HCT116 (cell line): ENCODE data around the gene C1orf50. TPM values are rescaled to one million over a fixed set of nuclear protein-coding genes. Genes with fewer than 3 reads are reported as not detected.

Source experiments
- ATAC-seq: fragments of 200-7000 bp; cut with Tn5 transposase; 2 replicates; pipeline ENCODE4 v1.9.1; 2020; ENCODE audit warnings: mild to moderate bottlenecking, moderate library complexity
- BruUV-seq: library from RNA; stranded (reverse); fragments of 400-500 nt; replicated peaks from 2 replicates; lab custom pipeline; 2021; lab: Mats Ljungman, UMichigan
- CTCF ChIA-PET: fragments of 300-600 bp; sonication (Branson Sonifier 250); formaldehyde crosslinking; loops from one replicate; lab custom pipeline; 2021; ENCODE audit warnings: antibody characterized with exemption; lab: Charles Lee
- POLR2A ChIA-PET: fragments of 300-600, 350-600 bp; sonication (Branson Sonifier 250); formaldehyde crosslinking; loops from one replicate; lab custom pipeline; 2021; ENCODE audit warnings: antibody characterized with exemption; lab: Charles Lee
- RAD21 ChIA-PET, 2 experiments: fragments of 300-600 bp; sonication (Branson Sonifier 250); formaldehyde crosslinking; loops; one replicate each; lab custom pipeline; 2023; ENCODE audit warnings: low total read pairs in 2 of 2; ENCODE audit not compliant: uncharacterized antibody in 2 of 2, unreplicated experiment in 2 of 2, low non-redundant PET in 1 of 2; lab: Charles Lee
- DNase-seq: peaks from one replicate; pipeline ENCODE4 v3.0.0-alpha.2; 2010; ENCODE audit warnings: low read depth, low spot score
- H2AFZ ChIP-seq: fragments of 200-600 bp; shearing (Covaris generic), sonication (generic); 2 replicates; pipeline ENCODE4 v1.6.1; 2017; ENCODE audit warnings: low read depth, mixed run types, mixed read lengths, antibody characterized with exemption, low read length; ENCODE audit not compliant: poor library complexity, severe bottlenecking
- H3K27ac ChIP-seq: 2 replicates; pipeline ENCODE4 v1.5.1; 2012; ENCODE audit warnings: low read depth, low read length
- H3K27me3 ChIP-seq: fragments of 200-600 bp; sonication (generic); 2 replicates; pipeline ENCODE4 v1.6.1; 2016; ENCODE audit warnings: mixed run types, low read length, mixed read lengths; ENCODE audit not compliant: insufficient read depth
- H3K36me3 ChIP-seq, 2 experiments: fragments of 200-500 bp in 1 of 2; fragments of 200-600 bp in 1 of 2; sonication (Bioruptor generic) in 1 of 2; sonication (generic) in 1 of 2; 2 replicates each; pipeline versions ENCODE4 v1.5.1 to v1.6.1; 2014 to 2016; ENCODE audit warnings: low read length in 2 of 2, inconsistent platforms in 1 of 2, mixed read lengths in 1 of 2, mixed run types in 1 of 2; ENCODE audit not compliant: insufficient read depth in 2 of 2, control insufficient read depth in 1 of 2
- H3K4me1 ChIP-seq, 2 experiments: fragments of 200-600 bp in 1 of 2; sonication (generic) in 1 of 2; 2 replicates each; pipeline versions ENCODE4 v1.5.1 to v1.6.1; 2012 to 2017; ENCODE audit warnings: low read length in 2 of 2, inconsistent platforms in 1 of 2, mild to moderate bottlenecking in 1 of 2, mixed read lengths in 1 of 2, mixed run types in 1 of 2, moderate library complexity in 1 of 2; ENCODE audit not compliant: insufficient read depth in 2 of 2, control insufficient read depth in 1 of 2
- H3K4me2 ChIP-seq: fragments of 200-600 bp; sonication (generic); 2 replicates; pipeline ENCODE4 v1.6.1; 2017; ENCODE audit warnings: mixed run types, low read length, mixed read lengths
- H3K4me3 ChIP-seq, 2 experiments: fragments of 200-600 bp in 1 of 2; sonication (generic) in 1 of 2; replicated peaks in 1 of 2; 2 replicates each; pipeline ENCODE4 v1.5.1; 2011 to 2016; ENCODE audit warnings: low read length in 2 of 2, control low read depth in 1 of 2, low read depth in 1 of 2, mild to moderate bottlenecking in 1 of 2, mixed read lengths in 1 of 2, mixed run types in 1 of 2
- H3K79me2 ChIP-seq: fragments of 200-600 bp; sonication (generic); 2 replicates; pipeline ENCODE4 v1.6.1; 2017; ENCODE audit warnings: mild to moderate bottlenecking, mixed run types, low read length, moderate library complexity, mixed read lengths; ENCODE audit not compliant: insufficient read depth
- H3K9ac ChIP-seq: fragments of 200-600 bp; sonication (generic); 2 replicates; pipeline ENCODE4 v1.6.1; 2016; ENCODE audit warnings: low read length, mixed read lengths
- H3K9me2 ChIP-seq: fragments of 200-600 bp; sonication (generic), shearing (Covaris generic); 2 replicates; pipeline ENCODE4 v1.6.1; 2017; ENCODE audit warnings: mixed run types, mild to moderate bottlenecking, moderate library complexity; ENCODE audit not compliant: insufficient read depth
- H3K9me3 ChIP-seq, 2 experiments: fragments of 200-500 bp in 1 of 2; fragments of 200-600 bp in 1 of 2; sonication (Bioruptor generic) in 1 of 2; sonication (generic) in 1 of 2; 2 replicates each; pipeline ENCODE4 v1.6.1; 2014 to 2017; ENCODE audit warnings: low read length in 2 of 2, mixed read lengths in 2 of 2, inconsistent platforms in 1 of 2, low read depth in 1 of 2, mild to moderate bottlenecking in 1 of 2, mixed run types in 1 of 2, moderate library complexity in 1 of 2; ENCODE audit not compliant: control insufficient read depth in 1 of 2, insufficient read depth in 1 of 2
- H4K20me1 ChIP-seq: fragments of 200-600 bp; sonication (generic), shearing (Covaris generic); 2 replicates; pipeline ENCODE4 v1.6.1; 2017; ENCODE audit warnings: mixed run types, mild to moderate bottlenecking, moderate library complexity; ENCODE audit not compliant: insufficient read depth
- CTCF ChIP-seq, 3 experiments: fragments of 200-600 bp in 1 of 3; sonication (generic) in 1 of 3; IDR thresholded peaks in 2 of 3; conservative IDR thresholded peaks in 1 of 3; 2 replicates each; pipeline ENCODE4 v1.5.1; 2012 to 2017; ENCODE audit warnings: low read depth in 2 of 3, low read length in 2 of 3, antibody characterized with exemption in 1 of 3, borderline replicate concordance in 1 of 3, control low read depth in 1 of 3, mild to moderate bottlenecking in 1 of 3, mixed read lengths in 1 of 3, mixed run types in 1 of 3, moderate library complexity in 1 of 3; ENCODE audit not compliant: insufficient read depth in 1 of 3
- ELF1 ChIP-seq: IDR thresholded peaks from 2 replicates; pipeline ENCODE4 v1.6.1; 2012; ENCODE audit warnings: low read depth, borderline replicate concordance
- JUND ChIP-seq: IDR thresholded peaks from 2 replicates; pipeline ENCODE4 v1.6.1; 2012
- RAD21 ChIP-seq: IDR thresholded peaks from 2 replicates; pipeline ENCODE4 v1.6.1; 2012; ENCODE audit warnings: low read depth, mild to moderate bottlenecking
- ZBTB33 ChIP-seq: IDR thresholded peaks from 2 replicates; pipeline ENCODE4 v1.6.1; 2011; ENCODE audit warnings: mild to moderate bottlenecking, low read length, moderate library complexity; ENCODE audit not compliant: insufficient replicate concordance; ENCODE audit errors: extremely low read depth
- intact Hi-C: fragments of 100-400 bp; cut with micrococcal nuclease; formaldehyde crosslinking; loops from 2 replicates; pipeline ENCODE4 v1.10.0; 2022
- total RNA-seq: library from RNA; stranded (reverse); gene quantifications from one replicate; pipeline ENCODE4 v1.2.1, GENCODE V29; 2021; ENCODE audit not compliant: unreplicated experiment

The C1orf50 gene
- total RNA-seq, 1 experiment from 2014 or later: 5.8 TPM

- no peak overlapping the region for H3K9ac ChIP-seq
- intact Hi-C loops: loop anchor here (10.0 kb wide), 2 partner anchors 389 to 559 kb away; no protein-coding TSS in a partner anchor
- H3K36me3 ChIP-seq: no peaks in the 10 kb centered on the region
- H3K79me2 ChIP-seq: no peaks in the 10 kb centered on the region
- no peaks in the 10 kb centered on the region for H4K20me1 ChIP-seq
- ATAC-seq (no peak), DNase-seq (no peak)
- ChIA-PET POLR2A (no interaction called here), CTCF (interaction anchor here (0.6 kb wide), 1 partner anchor 155 kb away, joined by 4 read pairs; no protein-coding TSS in a partner anchor)
- no peaks in the 10 kb centered on the region for H3K27me3 ChIP-seq
- H3K4me2 ChIP-seq: no peak overlapping the region
- H3K4me3 ChIP-seq: no peak overlapping the region
- H2AFZ ChIP-seq: no peak overlapping the region
- H3K4me1 ChIP-seq: peaks cover 4 to 12% of the 10 kb centered on the region in 2 experiments
- TF ChIP-seq ZBTB33 (no peak), JUND (no peak), CTCF (IDR thresholded peaks at IDR 0.05 in 2 of 3, conservative IDR thresholded peaks at IDR 0.05 in 1 of 3; ENCODE audit: borderline replicate concordance in 1 of 3, insufficient read depth in 1 of 3, low read depth in 2 of 3, low read length in 2 of 3) (no peak), RAD21 (no peak), ELF1 (no peak)
- TF ChIP-seq, all 23 proteins: peak for 0
- H3K9me3 ChIP-seq: no peaks in the 10 kb centered on the region
- BruUV-seq: no TSS peak
- no peak overlapping the region for H3K27ac ChIP-seq
- H3K9me2 ChIP-seq: no peaks in the 10 kb centered on the region
- RAD21 ChIA-PET: no interaction called here
Observed at GRCh38 chr1:42733415-42734200, 33.4 kb upstream of the C1orf50 start.
